ENCODE results near the gene TDRD9.
"Not testable (repeated sequence)": the region's sequence is repeated elsewhere in the genome, so short reads cannot be mapped to it uniquely, and the experiment has no call there.

TDRD9 gene

GRCh38 chr14:103910262-103910935 is 17.9 kb upstream of the TDRD9 start:
- TF ChIP-seq CTCF (IDR thresholded peaks at IDR 0.05) = peak; percentile 63
- Histone ChIP-seq H3K9me3 (no peaks in the 10 kb centered on the region), H3K4me1 (ENCODE audit: control insufficient read depth in 1 of 2, insufficient read depth in 1 of 2, low read depth in 1 of 2, low read length in 1 of 2) (peaks cover 0 to 5% of the 10 kb centered on the region in 2 experiments), H3K4me3 (ENCODE audit: low read depth in 1 of 2, low read length in 1 of 2) (no peak overlapping the region), H3K36me3 (peaks cover 49% of the 10 kb centered on the region), H3K27ac (no peak overlapping the region), H3K27me3 (peaks cover 11% of the 10 kb centered on the region)

- H3K9me3 ChIP-seq = no peaks in the 10 kb centered on the region
- H3K27me3 ChIP-seq = peaks cover 5% of the 10 kb centered on the region
- no peak overlapping the region for H3K4me3 ChIP-seq (ENCODE audit: low read depth in 1 of 2, low read length in 1 of 2)
- peaks cover 55% of the 10 kb centered on the region for H3K36me3 ChIP-seq
- H3K27ac ChIP-seq = no peak overlapping the region
- TF ChIP-seq CTCF (IDR thresholded peaks at IDR 0.05) = no peak
- peaks cover 0 to 5% of the 10 kb centered on the region in 2 experiments for H3K4me1 ChIP-seq (ENCODE audit: control insufficient read depth in 1 of 2, insufficient read depth in 1 of 2, low read depth in 1 of 2, low read length in 1 of 2)
Observed at GRCh38 chr14:103910984-103911383, 17.3 kb upstream of the TDRD9 start.

- H3K36me3 ChIP-seq = peaks cover 74% of the 10 kb centered on the region
- H3K4me3 ChIP-seq (ENCODE audit: low read depth in 1 of 2, low read length in 1 of 2) = no peak overlapping the region
- TF ChIP-seq CTCF (IDR thresholded peaks at IDR 0.05) = no peak
- H3K27ac ChIP-seq = no peak overlapping the region
- H3K27me3 ChIP-seq = no peaks in the 10 kb centered on the region
- H3K9me3 ChIP-seq = no peaks in the 10 kb centered on the region
- H3K4me1 ChIP-seq (ENCODE audit: control insufficient read depth in 1 of 2, insufficient read depth in 1 of 2, low read depth in 1 of 2, low read length in 1 of 2) = peaks cover 8% of the 10 kb centered on the region in 2 experiments
Observed at GRCh38 chr14:103915616-103916015, 12.6 kb upstream of the TDRD9 start.

GRCh38 chr14:103916636-103917262 is 11.5 kb upstream of the TDRD9 start:
- no peak overlapping the region for H3K27ac ChIP-seq
- H3K4me1 ChIP-seq (ENCODE audit: control insufficient read depth in 1 of 2, insufficient read depth in 1 of 2, low read depth in 1 of 2, low read length in 1 of 2) = peaks cover 16% of the 10 kb centered on the region in 2 experiments
- peaks cover 63% of the 10 kb centered on the region for H3K36me3 ChIP-seq
- H3K27me3 ChIP-seq = no peaks in the 10 kb centered on the region
- H3K4me3 ChIP-seq (ENCODE audit: low read depth in 1 of 2, low read length in 1 of 2) = no peak overlapping the region
- no peaks in the 10 kb centered on the region for H3K9me3 ChIP-seq
- TF ChIP-seq CTCF (IDR thresholded peaks at IDR 0.05) = no peak

- Histone ChIP-seq H3K9me3 (no peaks in the 10 kb centered on the region), H3K27ac (peak overlapping the region; percentile 88), H3K36me3 (peaks cover 18% of the 10 kb centered on the region), H3K4me3 (ENCODE audit: low read depth in 1 of 2, low read length in 1 of 2) (peak overlapping the region; percentile 78 to 85), H3K4me1 (ENCODE audit: control insufficient read depth in 1 of 2, insufficient read depth in 1 of 2, low read depth in 1 of 2, low read length in 1 of 2) (peaks cover 19 to 21% of the 10 kb centered on the region in 2 experiments), H3K27me3 (peaks cover 8% of the 10 kb centered on the region)
- peak; percentile 99 for TF ChIP-seq CTCF (IDR thresholded peaks at IDR 0.05)
Observed at GRCh38 chr14:103920981-103921854, 7.0 kb upstream of the TDRD9 start.

GRCh38 chr14:103921855-103922200 is 6.4 kb upstream of the TDRD9 start:
- H3K9me3 ChIP-seq, H3K27me3 ChIP-seq: not testable (repeated sequence)
- Histone ChIP-seq H3K27ac (peak overlapping the region; percentile 88), H3K4me3 (ENCODE audit: low read depth in 1 of 2, low read length in 1 of 2) (peak overlapping the region; percentile 78 to 85), H3K36me3 (peaks cover 12% of the 10 kb centered on the region), H3K4me1 (ENCODE audit: control insufficient read depth in 1 of 2, insufficient read depth in 1 of 2, low read depth in 1 of 2, low read length in 1 of 2) (peaks cover 19 to 21% of the 10 kb centered on the region in 2 experiments)

Data from neutrophil (primary cell).